GM19324 (cell line): Measurements from ENCODE around the gene HYI.

Experiments
- ATAC-seq: cut with Tn5 transposase; IDR thresholded peaks from one replicate; pipeline ENCODE4 v1.9.1; 2021; ENCODE audit warnings: mild to moderate bottlenecking, moderate library complexity; ENCODE audit not compliant: unreplicated experiment, low FRiP score

The HYI gene

GRCh38 chr1:43405219-43405875 lies 48.4 kb downstream of the HYI start:
- ATAC-seq: no peak

DNA sequence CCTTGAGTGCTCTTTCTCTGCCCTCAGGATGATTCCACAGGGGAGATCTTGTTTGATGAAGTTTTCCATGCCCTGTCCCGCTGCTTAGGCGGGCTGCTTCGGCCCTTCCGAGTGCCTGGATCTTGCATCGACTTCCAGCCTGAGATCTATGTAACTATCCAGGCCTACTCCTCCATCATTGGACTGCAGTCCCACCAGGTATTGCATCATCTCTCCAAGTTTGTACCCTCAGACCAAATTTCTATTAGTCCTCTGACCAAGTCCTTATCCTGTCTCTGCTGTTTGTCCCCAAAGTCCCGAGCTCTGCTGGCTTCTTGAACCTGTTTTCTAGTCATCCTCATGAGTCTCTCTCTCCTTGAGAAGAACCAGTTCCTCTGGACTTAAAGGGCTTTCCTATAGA lies 49.4 kb downstream of the HYI start:
- ATAC-seq: no peak

GRCh38 chr1:43402089-43402865 lies 51.5 kb downstream of the HYI start:
- no peak for ATAC-seq
